PC-9 (cell line): ENCODE measurements around the gene SDR42E2. TPM values are rescaled to one million over a fixed set of nuclear protein-coding genes. Genes with fewer than 3 reads are reported as not detected.

Experiments used
- BruUV-seq: library from RNA; stranded (reverse); fragments of 400-500 nt; replicated peaks from 2 replicates; lab custom pipeline; 2021; lab: Mats Ljungman, UMichigan
- CTCF ChIA-PET: fragments of 300-600 bp; sonication (Branson Sonifier 250); formaldehyde crosslinking; loops from one replicate; lab custom pipeline; 2022; ENCODE audit warnings: antibody characterized with exemption; lab: Charles Lee
- POLR2A ChIA-PET: fragments of 300-600 bp; sonication (Branson Sonifier 250); formaldehyde crosslinking; loops from one replicate; lab custom pipeline; 2022; ENCODE audit warnings: antibody characterized with exemption; ENCODE audit not compliant: unreplicated experiment; lab: Charles Lee
- DNase-seq, 2 experiments: peaks; one replicate each; pipeline versions ENCODE4 v3.0.0 to v3.0.0-alpha.2; 2015 to 2022; ENCODE audit warnings: mixed read lengths in 1 of 2
- H2AFZ ChIP-seq: fragments of 200-600 bp; sonication (generic); 2 replicates; pipeline ENCODE4 v1.8.1; 2017; ENCODE audit warnings: antibody characterized with exemption
- H3F3A ChIP-seq: fragments of 200-600 bp; sonication (generic); 2 replicates; pipeline ENCODE4 v1.8.1; 2017; ENCODE audit warnings: antibody characterized with exemption, mild to moderate bottlenecking, low read depth; ENCODE audit not compliant: insufficient read depth
- H3K27ac ChIP-seq: fragments of 200-600 bp; sonication (generic); 2 replicates; pipeline ENCODE4 v1.6.1; 2016; ENCODE audit warnings: mixed run types
- H3K27me3 ChIP-seq: fragments of 200-600 bp; sonication (generic); 2 replicates; pipeline ENCODE4 v1.6.1; 2016; ENCODE audit warnings: low read depth, mixed run types; ENCODE audit not compliant: insufficient read depth
- H3K36me3 ChIP-seq: fragments of 200-600 bp; sonication (generic); 2 replicates; pipeline ENCODE4 v1.6.1; 2016; ENCODE audit warnings: low read depth, mixed run types
- H3K4me1 ChIP-seq: fragments of 200-600 bp; sonication (generic); replicated peaks from 2 replicates; pipeline ENCODE4 v1.6.1; 2016; ENCODE audit warnings: mixed run types; ENCODE audit not compliant: insufficient read depth
- H3K4me2 ChIP-seq: fragments of 200-600 bp; sonication (generic); 2 replicates; pipeline ENCODE4 v1.6.1; 2017; ENCODE audit warnings: mixed run types
- H3K4me3 ChIP-seq: fragments of 200-600 bp; sonication (generic); 2 replicates; pipeline ENCODE4 v1.6.1; 2016; ENCODE audit warnings: mixed run types
- H3K79me2 ChIP-seq: fragments of 200-600 bp; sonication (generic); 2 replicates; pipeline ENCODE4 v1.6.1; 2017; ENCODE audit warnings: low read depth, mixed run types
- H3K9me2 ChIP-seq: fragments of 200-600 bp; sonication (generic); 2 replicates; pipeline ENCODE4 v1.8.1; 2017; ENCODE audit warnings: mild to moderate bottlenecking; ENCODE audit not compliant: insufficient read depth
- H3K9me3 ChIP-seq: fragments of 200-600 bp; sonication (generic); 2 replicates; pipeline ENCODE4 v1.8.1; 2016; ENCODE audit warnings: low read depth; ENCODE audit not compliant: insufficient read depth
- H4K20me1 ChIP-seq: fragments of 200-600 bp; sonication (generic); 2 replicates; pipeline ENCODE4 v1.8.1; 2017; ENCODE audit not compliant: insufficient read depth
- CTCF ChIP-seq: fragments of 200-600 bp; sonication (generic); conservative IDR thresholded peaks from 2 replicates; pipeline ENCODE4 v1.6.1; 2017; ENCODE audit warnings: mixed run types, antibody characterized with exemption, mild to moderate bottlenecking, moderate library complexity
- EZH2 ChIP-seq: fragments of 200-600 bp; sonication (generic); IDR thresholded peaks from 2 replicates; pipeline ENCODE4 v1.8.0; 2017; ENCODE audit warnings: antibody characterized with exemption, low read depth
- intact Hi-C: fragments of 100-400 bp; cut with micrococcal nuclease; formaldehyde crosslinking; loops from one replicate; pipeline ENCODE4 v1.10.0; 2022; ENCODE audit not compliant: unreplicated experiment
- total RNA-seq: library from RNA; stranded (reverse); gene quantifications from 2 replicates; pipeline ENCODE4 v1.2.3, GENCODE V29; 2021

Gene SDR42E2
- total RNA-seq, 1 experiment from 2014 or later = not detected

- no peaks in the 10 kb centered on the region for H3K79me2 ChIP-seq
- intact Hi-C loops = no loop called here
Observed at GRCh38 chr16:22220714-22221113, 58.4 kb downstream of the SDR42E2 start.

GRCh38 chr16:22222006-22222405, 59.7 kb downstream of the SDR42E2 start:
- Histone ChIP-seq H3F3A (no peaks in the 10 kb centered on the region), H4K20me1 (no peaks in the 10 kb centered on the region), H3K9me3 (no peaks in the 10 kb centered on the region), H3K4me2 (no peak overlapping the region), H3K27ac (no peak overlapping the region), H3K36me3 (no peaks in the 10 kb centered on the region), H3K9me2 (no peaks in the 10 kb centered on the region), H3K4me1 (no peaks in the 10 kb centered on the region), H2AFZ (no peak overlapping the region), H3K27me3 (no peaks in the 10 kb centered on the region), H3K79me2 (no peaks in the 10 kb centered on the region), H3K4me3 (no peak overlapping the region)
- DNase-seq = no peak
- POLR2A ChIA-PET = interaction anchor here (0.7 kb wide), 1 partner anchor 1492 kb away, joined by 4 read pairs; no protein-coding TSS in a partner anchor
- CTCF ChIA-PET = no interaction called here
- intact Hi-C loops = no loop called here
- TF ChIP-seq EZH2 = no peak
- no peak for TF ChIP-seq CTCF
- BruUV-seq = no TSS peak

More at GRCh38 chr16:22220714-22221113, 58.4 kb downstream of the SDR42E2 start:
- no peak for DNase-seq
- no peaks in the 10 kb centered on the region for H3F3A ChIP-seq
- H3K36me3 ChIP-seq = no peaks in the 10 kb centered on the region
- H3K4me3 ChIP-seq = no peak overlapping the region
- ChIA-PET CTCF (no interaction called here), POLR2A (no interaction called here)
- no peak overlapping the region for H3K27ac ChIP-seq
- H3K4me2 ChIP-seq = no peak overlapping the region
- H2AFZ ChIP-seq = no peak overlapping the region
- TF ChIP-seq CTCF (no peak), EZH2 (no peak)
- no peaks in the 10 kb centered on the region for H3K4me1 ChIP-seq
- H3K27me3 ChIP-seq = no peaks in the 10 kb centered on the region
- BruUV-seq = no TSS peak
- H4K20me1 ChIP-seq = no peaks in the 10 kb centered on the region
- no peaks in the 10 kb centered on the region for H3K9me3 ChIP-seq
- no peaks in the 10 kb centered on the region for H3K9me2 ChIP-seq

- Histone ChIP-seq H3F3A (no peaks in the 10 kb centered on the region), H3K9me3 (no peaks in the 10 kb centered on the region), H3K36me3 (no peaks in the 10 kb centered on the region), H3K9me2 (no peaks in the 10 kb centered on the region), H4K20me1 (no peaks in the 10 kb centered on the region), H3K27ac (no peak overlapping the region), H3K27me3 (no peaks in the 10 kb centered on the region), H3K4me1 (no peaks in the 10 kb centered on the region), H3K4me2 (no peak overlapping the region), H3K79me2 (no peaks in the 10 kb centered on the region), H2AFZ (no peak overlapping the region), H3K4me3 (no peak overlapping the region)
- ChIA-PET POLR2A (no interaction called here), CTCF (interaction anchor here (0.6 kb wide), 1 partner anchor 19 kb away, joined by 3 read pairs; no protein-coding TSS in a partner anchor)
- intact Hi-C loops = no loop called here
- DNase-seq = no peak
- TF ChIP-seq EZH2 (no peak), CTCF (no peak)
- BruUV-seq = no TSS peak
Observed at GRCh38 chr16:22222998-22223397, 60.7 kb downstream of the SDR42E2 start.
